Liver (tissue), 9 donors: ENCODE data around the gene TEX14. TPM values are rescaled to one million over a fixed set of nuclear protein-coding genes. Genes with fewer than 3 reads are reported as not detected.

ENCODE experiments used
- DNase-seq: peaks from one replicate; pipeline ENCODE4 v3.0.0-alpha.2; 2017; ENCODE audit warnings: low spot score
- H3K27ac ChIP-seq, 2 donors: one replicate each; pipeline ENCODE4 v1.7.0; 2013; ENCODE audit warnings: inconsistent platforms in 2 of 2, low read length in 2 of 2, control low read depth in 1 of 2, low read depth in 1 of 2, mild to moderate bottlenecking in 1 of 2
- H3K27me3 ChIP-seq, 4 donors: one replicate each; pipeline versions ENCODE4 v1.6.1 to v1.7.0; 2013; ENCODE audit warnings: low read length in 3 of 4, inconsistent platforms in 1 of 4, mild to moderate bottlenecking in 1 of 4, moderate library complexity in 1 of 4; ENCODE audit not compliant: control insufficient read depth in 4 of 4, insufficient read depth in 4 of 4
- H3K36me3 ChIP-seq, 4 donors: one replicate each; pipeline versions ENCODE4 v1.6.1 to v1.7.0; 2013; ENCODE audit warnings: low read length in 3 of 4, mild to moderate bottlenecking in 3 of 4, low read depth in 1 of 4, moderate library complexity in 1 of 4; ENCODE audit not compliant: control insufficient read depth in 4 of 4, insufficient read depth in 3 of 4
- H3K4me1 ChIP-seq, 4 donors: one replicate each; pipeline versions ENCODE4 v1.6.1 to v1.7.0; 2013; ENCODE audit warnings: low read length in 3 of 4, mild to moderate bottlenecking in 3 of 4, moderate library complexity in 1 of 4; ENCODE audit not compliant: control insufficient read depth in 4 of 4, insufficient read depth in 4 of 4
- H3K4me3 ChIP-seq, 3 donors: one replicate each; pipeline versions ENCODE4 v1.6.1 to v1.7.0; 2013; ENCODE audit warnings: low read length in 3 of 3, control low read depth in 1 of 3, low read depth in 1 of 3, mild to moderate bottlenecking in 1 of 3
- H3K9ac ChIP-seq, 2 donors: one replicate each; pipeline ENCODE4 v1.7.0; 2013; ENCODE audit warnings: low read length in 2 of 2, mild to moderate bottlenecking in 2 of 2, moderate library complexity in 2 of 2, control low read depth in 1 of 2, low read depth in 1 of 2
- H3K9me3 ChIP-seq, 4 donors: one replicate each; pipeline versions ENCODE4 v1.6.1 to v1.7.0; 2013; ENCODE audit warnings: low read length in 3 of 4; ENCODE audit not compliant: control insufficient read depth in 4 of 4
- EGR1 ChIP-seq, 2 donors: IDR thresholded peaks; 2 replicates each; pipeline ENCODE4 v1.6.1; 2016 to 2018; ENCODE audit warnings: antibody characterized with exemption in 2 of 2, low read depth in 2 of 2
- FOXA1 ChIP-seq: IDR thresholded peaks from 2 replicates; pipeline ENCODE4 v1.6.1; 2016; ENCODE audit warnings: antibody characterized with exemption
- FOXA2 ChIP-seq: IDR thresholded peaks from 2 replicates; pipeline ENCODE4 v1.6.1; 2016; ENCODE audit warnings: antibody characterized with exemption
- GABPA ChIP-seq, 2 donors: IDR thresholded peaks in 1 of 2; conservative IDR thresholded peaks in 1 of 2; 2 replicates each; pipeline ENCODE4 v1.6.1; 2016; ENCODE audit warnings: antibody characterized with exemption in 2 of 2, mild to moderate bottlenecking in 1 of 2, moderate library complexity in 1 of 2
- HNF4A ChIP-seq, 2 donors: conservative IDR thresholded peaks; 2 replicates each; pipeline ENCODE4 v1.6.1; 2016; ENCODE audit warnings: antibody characterized with exemption in 2 of 2, mild to moderate bottlenecking in 2 of 2
- HNF4G ChIP-seq: IDR thresholded peaks from 2 replicates; pipeline ENCODE4 v1.6.1; 2016; ENCODE audit warnings: antibody characterized with exemption
- JUND ChIP-seq, 2 donors: IDR thresholded peaks; 2 replicates each; pipeline ENCODE4 v1.6.1; 2016; ENCODE audit warnings: antibody characterized with exemption in 2 of 2
- NR2F2 ChIP-seq: IDR thresholded peaks from 2 replicates; pipeline ENCODE4 v1.6.1; 2016; ENCODE audit warnings: antibody characterized with exemption
- RAD21 ChIP-seq, 2 donors: IDR thresholded peaks; 2 replicates each; pipeline ENCODE4 v1.6.1; 2016; ENCODE audit warnings: antibody characterized with exemption in 2 of 2, mild to moderate bottlenecking in 2 of 2
- SP1 ChIP-seq: IDR thresholded peaks from 2 replicates; pipeline ENCODE4 v1.6.1; 2018; ENCODE audit warnings: antibody characterized with exemption, mild to moderate bottlenecking
- TAF1 ChIP-seq: conservative IDR thresholded peaks from 2 replicates; pipeline ENCODE4 v1.6.1; 2016; ENCODE audit warnings: antibody characterized with exemption, mild to moderate bottlenecking
- WGBS: extraction: QIAGEN DNeasy Blood & Tissue Kit; methylation state at CpG from one replicate; pipeline ENCODE4 v1.1.7; 2013; 5-methylcytosine and 5-hydroxymethylcytosine counted together
- polyA plus RNA-seq, 2 donors: library from polyadenylated mRNA; stranded (reverse) in 1 of 2; unstranded in 1 of 2; fragments of 200-250 nt in 1 of 2; fragments of >200 nt in 1 of 2; fragmentation: Nextera tagmentation in 1 of 2; extraction: Ambion mirVana in 1 of 2; gene quantifications; one replicate each; pipeline versions ENCODE4 v1.2.1 to v1.2.3, GENCODE V29; 2013 to 2015
- total RNA-seq, 2 donors: library from RNA; depleted of rRNA; stranded (reverse); fragments of >200 nt; gene quantifications; one replicate each; pipeline ENCODE4 v1.2.3, GENCODE V29; 2014
- TF ChIP-seq, protein P1 (sequence below): IDR thresholded peaks from 2 replicates; pipeline ENCODE4 v1.6.1; 2016; ENCODE audit warnings: antibody characterized with exemption, mild to moderate bottlenecking
- TF ChIP-seq, protein P2 (sequence below): IDR thresholded peaks from 2 replicates; pipeline ENCODE4 v1.6.1; 2016; ENCODE audit warnings: antibody characterized with exemption
- TF ChIP-seq, protein P3 (sequence below): IDR thresholded peaks from 2 replicates; pipeline ENCODE4 v1.6.1; 2016; ENCODE audit warnings: antibody characterized with exemption
- TF ChIP-seq, protein P4 (sequence below): IDR thresholded peaks from 2 replicates; pipeline ENCODE4 v1.6.1; 2016; ENCODE audit warnings: antibody characterized with exemption
- TF ChIP-seq, protein P5 (sequence below): fragments of 150-350 bp; IDR thresholded peaks from 2 replicates; pipeline ENCODE4 v1.5.1; 2017; ENCODE audit warnings: improper control_type of control experiment, low read depth, low read length; ENCODE audit not compliant: missing input control
- donor health status: healthy.
- donor health status: healthy.
- donor health status: healthy.
- donor health status: healthy.
- donor health status: healthy.

TEX14 gene
- total and polyA plus RNA-seq, 4 donors, result 0.01 to 0.17 (median 0.13) TPM

DNA sequence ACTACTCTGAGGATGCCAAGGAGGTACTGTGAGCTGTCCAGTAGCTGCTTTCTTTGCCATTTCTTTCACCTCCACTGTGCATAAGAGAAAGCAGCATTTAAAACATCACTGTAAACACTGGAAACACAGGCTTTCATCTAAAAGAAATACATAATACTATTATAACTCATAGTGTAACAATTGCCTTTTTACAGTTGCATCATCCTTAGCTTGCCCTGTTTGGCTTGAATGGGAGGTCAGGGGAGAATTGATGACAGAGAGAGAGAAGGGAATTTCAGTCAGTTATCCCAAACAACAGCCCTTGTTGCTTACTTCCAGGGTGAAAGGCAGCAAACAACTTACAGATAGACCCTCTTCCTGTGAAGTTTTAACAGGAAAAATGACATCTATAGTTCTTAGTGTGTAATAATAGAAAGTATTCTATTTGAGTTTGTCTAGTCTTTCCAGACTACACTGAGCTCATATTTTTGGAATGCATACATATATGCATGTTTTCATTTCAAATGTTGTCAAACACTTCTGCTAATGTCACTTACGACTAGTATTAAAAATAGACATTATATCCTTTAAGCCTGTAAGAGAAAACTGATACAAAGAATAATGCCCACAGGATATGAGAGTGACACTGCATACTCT, 105.7 kb downstream of the TEX14 start:
- H3K9me3 ChIP-seq, result no peaks in the 10 kb centered on the region
- H3K4me3 ChIP-seq, result no peak overlapping the region
- no peaks in the 10 kb centered on the region for H3K4me1 ChIP-seq
- no peak overlapping the region for H3K27ac ChIP-seq
- H3K9ac ChIP-seq, result no peak overlapping the region
- WGBS, result 76% methylated on average over 1 of the region's 1 CpG
- no peak for DNase-seq
- no peaks in the 10 kb centered on the region for H3K27me3 ChIP-seq
- TF ChIP-seq, protein P1, sequence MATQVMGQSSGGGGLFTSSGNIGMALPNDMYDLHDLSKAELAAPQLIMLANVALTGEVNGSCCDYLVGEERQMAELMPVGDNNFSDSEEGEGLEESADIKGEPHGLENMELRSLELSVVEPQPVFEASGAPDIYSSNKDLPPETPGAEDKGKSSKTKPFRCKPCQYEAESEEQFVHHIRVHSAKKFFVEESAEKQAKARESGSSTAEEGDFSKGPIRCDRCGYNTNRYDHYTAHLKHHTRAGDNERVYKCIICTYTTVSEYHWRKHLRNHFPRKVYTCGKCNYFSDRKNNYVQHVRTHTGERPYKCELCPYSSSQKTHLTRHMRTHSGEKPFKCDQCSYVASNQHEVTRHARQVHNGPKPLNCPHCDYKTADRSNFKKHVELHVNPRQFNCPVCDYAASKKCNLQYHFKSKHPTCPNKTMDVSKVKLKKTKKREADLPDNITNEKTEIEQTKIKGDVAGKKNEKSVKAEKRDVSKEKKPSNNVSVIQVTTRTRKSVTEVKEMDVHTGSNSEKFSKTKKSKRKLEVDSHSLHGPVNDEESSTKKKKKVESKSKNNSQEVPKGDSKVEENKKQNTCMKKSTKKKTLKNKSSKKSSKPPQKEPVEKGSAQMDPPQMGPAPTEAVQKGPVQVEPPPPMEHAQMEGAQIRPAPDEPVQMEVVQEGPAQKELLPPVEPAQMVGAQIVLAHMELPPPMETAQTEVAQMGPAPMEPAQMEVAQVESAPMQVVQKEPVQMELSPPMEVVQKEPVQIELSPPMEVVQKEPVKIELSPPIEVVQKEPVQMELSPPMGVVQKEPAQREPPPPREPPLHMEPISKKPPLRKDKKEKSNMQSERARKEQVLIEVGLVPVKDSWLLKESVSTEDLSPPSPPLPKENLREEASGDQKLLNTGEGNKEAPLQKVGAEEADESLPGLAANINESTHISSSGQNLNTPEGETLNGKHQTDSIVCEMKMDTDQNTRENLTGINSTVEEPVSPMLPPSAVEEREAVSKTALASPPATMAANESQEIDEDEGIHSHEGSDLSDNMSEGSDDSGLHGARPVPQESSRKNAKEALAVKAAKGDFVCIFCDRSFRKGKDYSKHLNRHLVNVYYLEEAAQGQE, result no peak
- TF ChIP-seq SP1, result no peak
- TF ChIP-seq FOXA2, result no peak
- no peak for TF ChIP-seq NR2F2
- TF ChIP-seq, protein P2, sequence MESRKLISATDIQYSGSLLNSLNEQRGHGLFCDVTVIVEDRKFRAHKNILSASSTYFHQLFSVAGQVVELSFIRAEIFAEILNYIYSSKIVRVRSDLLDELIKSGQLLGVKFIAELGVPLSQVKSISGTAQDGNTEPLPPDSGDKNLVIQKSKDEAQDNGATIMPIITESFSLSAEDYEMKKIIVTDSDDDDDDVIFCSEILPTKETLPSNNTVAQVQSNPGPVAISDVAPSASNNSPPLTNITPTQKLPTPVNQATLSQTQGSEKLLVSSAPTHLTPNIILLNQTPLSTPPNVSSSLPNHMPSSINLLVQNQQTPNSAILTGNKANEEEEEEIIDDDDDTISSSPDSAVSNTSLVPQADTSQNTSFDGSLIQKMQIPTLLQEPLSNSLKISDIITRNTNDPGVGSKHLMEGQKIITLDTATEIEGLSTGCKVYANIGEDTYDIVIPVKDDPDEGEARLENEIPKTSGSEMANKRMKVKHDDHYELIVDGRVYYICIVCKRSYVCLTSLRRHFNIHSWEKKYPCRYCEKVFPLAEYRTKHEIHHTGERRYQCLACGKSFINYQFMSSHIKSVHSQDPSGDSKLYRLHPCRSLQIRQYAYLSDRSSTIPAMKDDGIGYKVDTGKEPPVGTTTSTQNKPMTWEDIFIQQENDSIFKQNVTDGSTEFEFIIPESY, result no peak
- TF ChIP-seq, protein P3, sequence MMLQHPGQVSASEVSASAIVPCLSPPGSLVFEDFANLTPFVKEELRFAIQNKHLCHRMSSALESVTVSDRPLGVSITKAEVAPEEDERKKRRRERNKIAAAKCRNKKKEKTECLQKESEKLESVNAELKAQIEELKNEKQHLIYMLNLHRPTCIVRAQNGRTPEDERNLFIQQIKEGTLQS, result no peak
- TF ChIP-seq HNF4A (conservative IDR thresholded peaks at IDR 0.05), result no peak
- TF ChIP-seq, protein P4, sequence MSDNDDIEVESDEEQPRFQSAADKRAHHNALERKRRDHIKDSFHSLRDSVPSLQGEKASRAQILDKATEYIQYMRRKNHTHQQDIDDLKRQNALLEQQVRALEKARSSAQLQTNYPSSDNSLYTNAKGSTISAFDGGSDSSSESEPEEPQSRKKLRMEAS, result no peak
- no peak for TF ChIP-seq JUND (IDR thresholded peaks at IDR 0.05)
- no peak for TF ChIP-seq HNF4G
- no peak for TF ChIP-seq FOXA1
- no peak for TF ChIP-seq GABPA (IDR thresholded peaks at IDR 0.05 in 1 of 2, conservative IDR thresholded peaks at IDR 0.05 in 1 of 2)
- no peak for TF ChIP-seq TAF1
- H3K36me3 ChIP-seq, result no peaks in the 10 kb centered on the region

DNA sequence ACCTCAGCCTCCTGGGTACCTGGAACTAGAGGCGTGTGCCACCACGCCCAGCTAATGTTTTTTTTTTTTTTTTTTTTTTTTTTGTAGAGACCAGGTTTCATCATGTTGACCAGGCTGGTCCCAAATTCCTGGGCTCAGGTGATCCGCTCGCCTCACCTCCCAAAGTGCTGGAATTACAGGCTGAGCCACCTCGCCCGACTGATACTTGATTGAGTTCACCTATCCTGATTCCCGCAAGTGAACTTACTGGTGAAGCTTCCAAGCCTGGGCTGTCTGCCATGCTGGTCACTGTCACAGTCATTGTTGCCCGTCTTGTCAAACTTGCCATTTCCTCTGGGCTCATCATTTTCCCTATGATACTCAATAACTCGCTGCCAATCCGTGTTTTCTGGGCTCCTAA, 106.3 kb downstream of the TEX14 start:
- no peaks in the 10 kb centered on the region for H3K27me3 ChIP-seq
- H3K4me1 ChIP-seq, result no peaks in the 10 kb centered on the region
- H3K9ac ChIP-seq, result no peak overlapping the region
- no peak overlapping the region for H3K27ac ChIP-seq
- H3K9me3 ChIP-seq, result no peaks in the 10 kb centered on the region
- no peak overlapping the region for H3K4me3 ChIP-seq
- H3K36me3 ChIP-seq, result no peaks in the 10 kb centered on the region
- no peak for DNase-seq
- 89% methylated on average over 10 of the region's 10 CpGs for WGBS
- TF ChIP-seq, protein P2, result no peak
- TF ChIP-seq FOXA2 (no peak), HNF4G (no peak), GABPA (IDR thresholded peaks at IDR 0.05 in 1 of 2, conservative IDR thresholded peaks at IDR 0.05 in 1 of 2) (no peak), EGR1 (IDR thresholded peaks at IDR 0.05; ENCODE audit: low read depth in 2 of 2) (no peak), RAD21 (IDR thresholded peaks at IDR 0.05) (no peak), JUND (IDR thresholded peaks at IDR 0.05) (no peak), SP1 (no peak), FOXA1 (no peak)
- TF ChIP-seq, protein P3, result no peak
- TF ChIP-seq, protein P5, sequence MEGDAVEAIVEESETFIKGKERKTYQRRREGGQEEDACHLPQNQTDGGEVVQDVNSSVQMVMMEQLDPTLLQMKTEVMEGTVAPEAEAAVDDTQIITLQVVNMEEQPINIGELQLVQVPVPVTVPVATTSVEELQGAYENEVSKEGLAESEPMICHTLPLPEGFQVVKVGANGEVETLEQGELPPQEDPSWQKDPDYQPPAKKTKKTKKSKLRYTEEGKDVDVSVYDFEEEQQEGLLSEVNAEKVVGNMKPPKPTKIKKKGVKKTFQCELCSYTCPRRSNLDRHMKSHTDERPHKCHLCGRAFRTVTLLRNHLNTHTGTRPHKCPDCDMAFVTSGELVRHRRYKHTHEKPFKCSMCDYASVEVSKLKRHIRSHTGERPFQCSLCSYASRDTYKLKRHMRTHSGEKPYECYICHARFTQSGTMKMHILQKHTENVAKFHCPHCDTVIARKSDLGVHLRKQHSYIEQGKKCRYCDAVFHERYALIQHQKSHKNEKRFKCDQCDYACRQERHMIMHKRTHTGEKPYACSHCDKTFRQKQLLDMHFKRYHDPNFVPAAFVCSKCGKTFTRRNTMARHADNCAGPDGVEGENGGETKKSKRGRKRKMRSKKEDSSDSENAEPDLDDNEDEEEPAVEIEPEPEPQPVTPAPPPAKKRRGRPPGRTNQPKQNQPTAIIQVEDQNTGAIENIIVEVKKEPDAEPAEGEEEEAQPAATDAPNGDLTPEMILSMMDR, result no peak
- TF ChIP-seq, protein P4, result no peak
- TF ChIP-seq, protein P1, result no peak
